KMS-11 (cell line): ENCODE measurements around the gene ZDHHC11.
"Not testable (repeated sequence)": the region's sequence is repeated elsewhere in the genome, so short reads cannot be mapped to it uniquely, and the experiment has no call there.

Experiments used
- H2AFZ ChIP-seq: fragments of 200-600 bp; sonication (generic); 2 replicates; pipeline ENCODE4 v1.6.1; 2016; ENCODE audit warnings: antibody characterized with exemption, mixed run types, low read depth
- H3K27ac ChIP-seq: fragments of 200-600 bp; sonication (generic); 2 replicates; pipeline ENCODE4 v1.6.1; 2016; ENCODE audit warnings: mild to moderate bottlenecking, mixed run types
- H3K27me3 ChIP-seq: fragments of 200-600 bp; sonication (generic); 2 replicates; pipeline ENCODE4 v1.6.1; 2017; ENCODE audit warnings: mild to moderate bottlenecking, low read depth, mixed run types, moderate library complexity; ENCODE audit not compliant: insufficient read depth
- H3K36me3 ChIP-seq: fragments of 200-600 bp; sonication (generic); 2 replicates; pipeline ENCODE4 v1.6.1; 2017; ENCODE audit warnings: mild to moderate bottlenecking, mixed run types; ENCODE audit not compliant: insufficient read depth
- H3K4me1 ChIP-seq: fragments of 200-600 bp; sonication (generic); 2 replicates; pipeline ENCODE4 v1.6.1; 2016; ENCODE audit warnings: mild to moderate bottlenecking, low read depth, mixed run types; ENCODE audit not compliant: poor library complexity, severe bottlenecking
- H3K4me2 ChIP-seq: fragments of 200-600 bp; sonication (generic); 2 replicates; pipeline ENCODE4 v1.7.0; 2016; ENCODE audit warnings: mild to moderate bottlenecking, mixed run types
- H3K4me3 ChIP-seq: fragments of 200-600 bp; sonication (generic); IDR thresholded peaks from 2 replicates; pipeline ENCODE4 v1.6.1; 2017; ENCODE audit warnings: low read depth, low read length, mixed read lengths; ENCODE audit not compliant: insufficient read depth
- H3K79me2 ChIP-seq: fragments of 200-600 bp; sonication (generic); 2 replicates; pipeline ENCODE4 v1.6.1; 2016; ENCODE audit warnings: low read depth, mixed run types; ENCODE audit not compliant: insufficient read depth
- H3K9ac ChIP-seq: fragments of 200-600 bp; sonication (generic); 2 replicates; pipeline ENCODE4 v1.6.1; 2016; ENCODE audit warnings: mild to moderate bottlenecking, mixed run types
- H4K20me1 ChIP-seq: fragments of 200-600 bp; sonication (generic); 2 replicates; pipeline ENCODE4 v1.6.1; 2016; ENCODE audit warnings: mild to moderate bottlenecking, mixed run types; ENCODE audit not compliant: insufficient read depth
- CTCF ChIP-seq: fragments of 200-600 bp; sonication (generic); conservative IDR thresholded peaks from 2 replicates; pipeline ENCODE4 v1.6.1; 2017; ENCODE audit warnings: low read depth, mild to moderate bottlenecking, antibody characterized with exemption, low read length, moderate library complexity, mixed read lengths

Gene ZDHHC11

DNA sequence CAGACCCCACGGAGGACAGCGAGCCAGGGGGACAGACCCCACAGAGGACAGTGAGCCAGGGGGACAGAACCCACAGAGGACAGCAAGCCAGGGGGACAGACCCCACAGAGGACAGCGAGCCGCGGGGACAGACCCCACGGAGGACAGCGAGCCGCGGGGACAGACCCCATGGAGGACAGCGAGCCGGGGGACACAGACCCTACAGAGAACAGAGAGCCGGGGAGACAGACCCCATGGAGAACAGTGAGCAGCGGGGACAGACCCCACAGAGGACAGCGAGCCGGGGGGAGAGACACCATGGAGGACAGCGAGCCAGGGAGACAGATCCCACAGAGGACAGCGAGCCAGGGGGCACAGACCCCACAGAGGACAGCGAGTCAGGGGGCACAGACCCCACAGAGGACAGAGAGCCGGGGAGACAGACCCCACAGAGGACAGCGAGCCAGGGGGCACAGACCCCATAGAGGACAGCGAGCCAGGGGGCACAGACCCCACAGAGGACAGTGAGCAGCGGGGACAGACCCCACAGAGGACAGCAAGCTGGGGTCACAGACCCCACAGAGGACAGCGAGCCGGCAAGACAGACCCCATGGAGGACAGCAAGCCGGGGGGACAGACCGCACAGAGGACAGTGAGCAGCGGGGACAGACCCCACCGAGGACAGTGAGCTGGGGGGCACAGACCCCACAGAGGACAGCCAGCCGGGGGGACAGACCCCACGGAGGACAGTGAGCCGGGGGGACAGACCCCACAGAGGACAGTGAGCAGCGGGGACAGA is 4.4 kb upstream of the ZDHHC11 start:
- Histone ChIP-seq H3K27me3 (peaks cover 17% of the 10 kb centered on the region), H3K36me3 (no peaks in the 10 kb centered on the region), H3K27ac (no peak overlapping the region), H3K4me2 (no peak overlapping the region), H4K20me1 (no peaks in the 10 kb centered on the region), H3K79me2 (no peaks in the 10 kb centered on the region), H3K9ac (no peak overlapping the region), H2AFZ (no peak overlapping the region), H3K4me1 (no peaks in the 10 kb centered on the region), H3K4me3 (no peak overlapping the region)
- no peak for TF ChIP-seq CTCF

- no peak overlapping the region for H3K4me3 ChIP-seq
- H2AFZ ChIP-seq: no peak overlapping the region
- H3K9ac ChIP-seq: no peak overlapping the region
- no peaks in the 10 kb centered on the region for H3K36me3 ChIP-seq
- no peak for TF ChIP-seq CTCF
- no peaks in the 10 kb centered on the region for H3K4me1 ChIP-seq
- H4K20me1 ChIP-seq: no peaks in the 10 kb centered on the region
- no peak overlapping the region for H3K4me2 ChIP-seq
- H3K27ac ChIP-seq: no peak overlapping the region
- peaks cover 17% of the 10 kb centered on the region for H3K27me3 ChIP-seq
- H3K79me2 ChIP-seq: no peaks in the 10 kb centered on the region
Measured at GRCh38 chr5:854217-854616, 3.4 kb upstream of the ZDHHC11 start.

- not testable (repeated sequence) for H3K9ac ChIP-seq, H3K36me3 ChIP-seq, H2AFZ ChIP-seq, H3K4me1 ChIP-seq, H3K4me2 ChIP-seq, H4K20me1 ChIP-seq, H3K79me2 ChIP-seq, H3K4me3 ChIP-seq, H3K27ac ChIP-seq
- H3K27me3 ChIP-seq: peaks cover 17% of the 10 kb centered on the region
Measured at GRCh38 chr5:853416-854090, 2.8 kb upstream of the ZDHHC11 start.

DNA sequence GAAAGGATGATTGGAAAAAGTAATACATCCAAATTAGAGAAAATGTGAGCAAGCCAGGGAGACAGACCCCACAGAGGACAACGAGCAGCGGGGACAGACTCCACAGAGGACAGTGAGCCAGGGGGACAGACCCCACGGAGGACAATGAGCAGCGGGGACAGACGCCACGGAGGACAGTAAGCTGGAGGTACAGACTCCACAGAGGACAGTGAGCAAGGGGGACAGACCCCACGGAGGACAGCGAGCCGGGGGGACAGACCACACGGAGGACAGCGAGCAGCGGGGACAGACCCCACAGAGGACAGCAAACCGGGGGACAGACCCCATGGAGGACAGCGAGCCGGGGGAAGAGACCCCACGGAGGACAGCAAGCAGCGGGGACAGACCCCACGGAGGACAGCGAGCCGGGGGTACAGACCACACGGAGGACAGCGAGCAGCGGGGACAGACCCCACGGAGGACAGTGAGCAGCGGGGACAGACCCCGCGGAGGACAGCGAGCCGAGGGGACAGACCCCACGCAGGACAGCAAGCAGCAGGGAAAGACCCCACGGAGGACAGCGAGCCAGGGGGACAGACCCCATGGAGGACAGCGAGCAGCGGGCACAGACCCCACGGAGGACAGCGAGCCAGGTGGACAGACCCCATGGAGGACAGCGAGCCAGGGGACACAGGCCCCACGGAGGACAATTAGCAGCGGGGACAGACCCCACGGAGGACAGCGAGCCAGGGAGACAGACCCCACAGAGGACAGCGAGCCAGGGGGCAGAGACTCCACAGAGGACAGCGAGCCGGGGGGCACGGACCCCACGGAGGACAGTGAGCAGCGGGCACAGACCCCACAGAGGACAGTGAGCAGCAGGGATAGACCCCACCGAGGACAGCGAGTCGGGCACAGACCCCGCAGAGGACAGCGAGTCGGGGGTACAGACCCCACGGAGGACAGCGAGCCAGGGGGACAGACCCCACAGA is 1.9 kb upstream of the ZDHHC11 start:
- Histone ChIP-seq H3K4me3 (no peak overlapping the region), H2AFZ (no peak overlapping the region), H4K20me1 (no peaks in the 10 kb centered on the region), H3K9ac (no peak overlapping the region), H3K4me2 (no peak overlapping the region), H3K27ac (no peak overlapping the region), H3K4me1 (no peaks in the 10 kb centered on the region), H3K79me2 (no peaks in the 10 kb centered on the region), H3K36me3 (no peaks in the 10 kb centered on the region), H3K27me3 (peaks cover 17% of the 10 kb centered on the region)
- TF ChIP-seq CTCF: no peak
